Endometrial microvascular endothelial cells (primary cell): ENCODE measurements around the gene KLK4. TPM values are rescaled to one million over a fixed set of nuclear protein-coding genes. Genes with fewer than 3 reads are reported as not detected.
"Not testable (repeated sequence)": the region's sequence is repeated elsewhere in the genome, so short reads cannot be mapped to it uniquely, and the experiment has no call there.

Experiments
- in situ Hi-C: cut with HindIII; loops from 2 replicates; pipeline ENCODE4 v1.10.0; 2017; ENCODE audit warnings: low sequenced_read_pairs, low pct_unique_long_range_greater_than_20kb; ENCODE audit errors: inconsistent ontology term
- total RNA-seq: library from RNA; depleted of rRNA; stranded (reverse); fragments of >200 nt; gene quantifications from one replicate; pipeline ENCODE4 v1.2.3, GENCODE V29; 2015; ENCODE audit errors: inconsistent ontology term

Gene KLK4
- total RNA-seq, 1 donor from 2014 or later: not detected

- in situ Hi-C loops: no loop called here
Measured at GRCh38 chr19:50921426-50922316, 10.5 kb upstream of the KLK4 start.

DNA sequence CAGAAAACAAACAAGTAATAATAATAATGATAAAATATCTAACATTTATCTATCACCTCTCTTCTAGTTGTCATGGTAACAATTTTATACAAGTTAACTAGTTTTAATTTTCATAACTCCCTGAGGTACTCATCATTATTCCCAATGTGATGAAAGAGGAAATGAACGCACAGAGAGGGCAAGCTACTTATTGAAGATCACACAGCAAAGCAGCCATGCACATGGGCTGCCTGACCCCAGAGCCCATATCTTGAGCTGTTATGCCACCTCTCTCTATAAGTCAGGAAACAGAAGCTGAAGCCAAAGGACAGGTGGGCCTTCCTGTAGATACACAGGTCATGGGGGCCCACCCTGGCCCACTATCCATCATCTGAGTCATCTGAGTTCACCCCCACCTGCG, 4.9 kb upstream of the KLK4 start:
- in situ Hi-C loops: no loop called here

- in situ Hi-C loops: no loop called here
Measured at GRCh38 chr19:50912727-50913716, 1.8 kb upstream of the KLK4 start.

- in situ Hi-C loops: no loop called here
Measured at GRCh38 chr19:50912102-50912599, 956 bp upstream of the KLK4 start.

DNA sequence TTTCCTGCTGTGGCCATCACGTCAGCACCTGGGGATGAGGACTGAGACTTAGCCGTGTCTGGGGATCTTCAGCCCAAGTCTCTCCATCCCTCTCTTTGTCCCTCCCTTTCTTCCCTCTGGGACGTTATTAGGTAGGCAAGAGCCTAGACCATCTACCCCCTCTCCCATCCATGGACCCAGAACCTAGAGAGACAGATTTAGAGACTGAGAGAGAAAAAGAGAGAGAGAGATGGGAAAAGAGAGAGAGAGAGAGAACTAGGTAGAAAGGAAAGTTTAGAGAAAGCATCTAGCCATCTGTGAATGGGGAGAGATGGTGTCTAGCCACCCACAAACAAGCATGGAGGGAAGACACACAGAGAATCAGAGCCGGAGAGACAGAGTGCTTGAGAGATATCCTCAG, 473 bp downstream of the KLK4 start:
- in situ Hi-C loops: no loop called here

DNA sequence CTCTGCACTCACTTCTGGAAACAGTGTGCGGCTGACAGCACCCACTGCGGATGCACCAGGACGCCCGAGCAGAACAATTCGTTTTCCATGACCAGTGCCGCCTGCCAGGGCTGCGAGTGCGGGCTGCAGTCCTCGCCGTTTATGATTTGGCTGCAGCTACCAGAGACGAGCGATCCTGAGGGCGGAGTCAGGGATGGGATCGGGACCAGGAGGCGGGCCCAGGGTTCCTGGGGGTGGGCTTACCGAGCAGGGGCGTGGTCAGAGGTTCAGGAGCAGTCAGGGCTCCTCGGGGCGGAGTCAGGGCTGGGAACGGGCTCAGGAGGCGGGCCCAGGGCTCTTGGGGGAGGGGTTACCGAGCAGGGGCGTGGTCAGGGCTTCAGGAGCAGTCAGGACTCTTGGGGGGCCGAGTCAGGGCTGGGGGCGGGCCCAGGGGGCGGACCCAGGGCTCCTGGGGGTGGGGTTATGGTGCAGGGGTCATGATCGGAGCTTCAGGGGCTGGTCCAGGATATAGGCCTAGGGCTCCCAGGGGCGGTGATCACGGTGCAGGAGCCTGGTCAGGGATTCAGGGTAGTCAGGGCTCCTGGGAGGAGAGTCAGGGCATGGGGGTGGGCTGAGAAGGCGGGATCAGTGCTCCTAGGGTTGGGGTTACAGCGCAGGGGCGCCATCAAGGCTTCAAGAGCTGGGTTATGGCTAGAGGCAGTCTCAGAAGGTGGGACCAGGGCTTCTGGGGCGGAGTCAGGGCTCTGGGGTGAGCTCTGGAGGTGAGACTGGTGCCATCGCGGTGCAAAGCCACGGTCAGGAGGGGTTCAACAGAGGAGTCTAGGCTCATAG, 1.7 kb downstream of the KLK4 start:
- in situ Hi-C loops: no loop called here

DNA sequence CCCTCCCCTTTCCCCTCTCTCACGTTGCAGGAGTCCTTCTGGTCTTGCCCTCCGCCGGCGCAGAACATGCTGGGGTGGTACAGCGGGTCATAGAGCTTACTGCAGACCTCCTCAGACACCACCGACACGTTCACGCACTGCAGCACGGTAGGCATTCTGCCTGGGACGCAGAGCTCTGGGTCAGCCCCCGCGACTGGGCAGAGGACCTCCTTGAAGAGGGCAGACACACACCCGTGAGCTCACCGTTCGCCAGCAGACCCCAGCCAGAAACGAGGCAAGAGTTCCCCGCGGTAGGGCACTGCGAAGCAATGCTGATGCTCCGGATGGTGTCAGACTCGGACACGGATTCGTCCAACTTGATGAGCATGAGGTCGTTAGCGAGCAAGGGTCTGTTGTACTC, 2.9 kb downstream of the KLK4 start:
- in situ Hi-C loops: no loop called here

- in situ Hi-C loops: no loop called here
Measured at GRCh38 chr19:50906217-50906616, 5.0 kb downstream of the KLK4 start.

DNA sequence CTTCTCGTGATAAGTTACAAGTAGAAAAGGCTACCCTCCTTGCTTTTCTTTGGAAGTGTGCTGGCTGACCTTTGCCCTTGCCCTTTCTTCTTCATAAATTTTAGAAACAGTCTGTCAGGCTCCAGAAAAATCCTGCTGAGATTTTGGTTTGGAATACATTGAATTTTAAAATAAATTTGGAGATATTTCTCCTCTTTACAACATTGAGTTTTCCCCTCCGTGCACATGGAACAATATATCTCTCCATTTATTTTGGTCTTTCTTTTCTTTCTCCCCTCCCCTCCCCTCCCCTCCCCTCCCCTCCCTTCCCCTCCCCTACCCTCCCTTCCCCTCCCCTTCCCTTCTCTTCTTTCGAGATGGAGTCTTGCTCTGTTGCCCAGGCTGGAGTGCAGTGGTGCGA, 8.6 kb downstream of the KLK4 start:
- in situ Hi-C loops: no loop called here

DNA sequence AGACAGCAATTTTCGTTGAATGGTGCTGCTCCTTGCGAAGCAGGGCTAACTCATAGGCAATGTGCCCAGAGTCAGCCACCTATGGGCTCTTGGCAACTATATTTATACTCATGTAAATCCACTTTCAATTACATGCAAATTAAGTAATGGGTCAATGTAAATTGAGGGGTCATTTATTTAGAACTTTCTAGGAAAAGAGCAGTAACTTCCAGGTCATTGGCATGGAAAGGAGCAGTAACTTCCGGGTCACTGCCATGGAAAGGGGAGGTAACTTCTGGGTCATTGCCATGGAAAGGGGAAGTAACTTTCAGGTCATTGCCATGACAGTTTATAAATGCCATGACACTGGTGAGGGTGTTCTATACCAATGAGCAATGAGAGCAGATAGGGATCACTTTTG, 11.6 kb downstream of the KLK4 start:
- in situ Hi-C loops: no loop called here

- in situ Hi-C loops: no loop called here
Measured at GRCh38 chr19:50898018-50898417, 13.2 kb downstream of the KLK4 start.

DNA sequence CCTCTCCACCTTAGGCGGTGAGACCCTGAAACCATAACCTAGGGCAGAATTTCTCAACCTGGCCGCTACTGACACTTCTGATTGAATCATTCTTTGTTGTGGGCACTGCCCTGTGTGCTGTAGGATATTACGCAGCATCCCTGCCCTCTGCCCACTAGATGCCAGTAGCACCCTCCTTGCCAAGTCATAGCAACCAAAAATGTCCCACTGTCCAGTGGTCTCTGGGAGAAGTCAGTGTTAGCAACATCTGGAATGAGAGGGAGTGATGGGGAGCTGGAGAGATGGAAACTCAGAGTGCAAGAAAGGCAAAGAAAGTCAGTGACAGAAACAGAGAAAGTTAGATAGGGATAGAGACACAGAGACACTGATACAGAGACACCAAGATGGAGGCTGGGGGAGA, 13.6 kb downstream of the KLK4 start:
- in situ Hi-C loops: no loop called here

GRCh38 chr19:50897191-50897607, 14.0 kb downstream of the KLK4 start:
- in situ Hi-C loops: no loop called here

DNA sequence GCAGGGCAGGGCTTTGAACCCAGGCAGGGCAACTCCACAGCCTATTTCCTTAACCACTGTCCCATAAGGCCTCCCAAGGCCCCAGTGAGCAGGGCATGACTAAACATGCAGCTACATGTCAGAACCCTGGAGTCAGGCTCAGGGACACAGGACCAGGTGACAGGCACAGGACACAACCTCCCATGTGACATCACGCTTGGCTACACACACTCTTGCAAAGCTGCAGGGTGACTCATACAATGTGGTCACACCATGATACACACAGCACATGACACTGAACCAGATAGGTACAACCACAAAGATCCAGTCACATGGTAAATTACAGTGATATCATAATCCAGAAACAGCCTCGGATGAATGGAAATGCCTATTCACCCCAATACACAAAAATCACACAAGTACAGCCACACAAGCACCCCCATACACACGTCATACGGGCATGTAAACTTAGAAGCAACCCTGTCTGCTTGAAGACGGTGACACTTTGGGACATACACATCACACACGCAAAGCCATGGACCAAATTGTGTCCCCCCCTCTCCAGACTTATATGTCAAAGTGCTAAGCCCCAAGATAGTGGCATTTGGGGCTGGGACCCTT, 14.5 kb downstream of the KLK4 start:
- in situ Hi-C loops: no loop called here

DNA sequence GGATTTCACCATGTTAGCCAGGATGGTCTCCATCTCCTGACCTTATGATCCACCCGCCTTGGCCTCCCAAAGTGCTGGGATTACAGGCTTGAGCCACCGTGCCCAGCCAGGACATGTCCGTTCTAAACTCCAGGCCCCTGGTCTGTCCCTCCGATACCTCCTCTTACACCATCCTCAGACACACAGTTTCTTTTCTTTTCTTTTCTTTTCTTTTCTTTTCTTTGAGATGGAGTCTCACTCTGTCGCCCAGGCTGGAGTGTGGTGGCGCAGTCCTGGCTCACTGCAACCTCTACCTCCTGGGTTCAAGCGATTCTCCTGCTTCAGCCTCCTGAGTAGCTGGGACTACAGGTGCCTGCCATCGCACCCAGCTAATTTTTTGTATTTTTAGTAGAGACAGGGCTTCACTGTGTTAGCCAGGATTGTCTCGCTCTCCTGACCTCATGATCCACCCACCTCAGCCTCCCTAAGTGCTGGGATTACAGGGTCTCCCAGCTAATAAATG, 15.1 kb downstream of the KLK4 start:
- in situ Hi-C loops: not testable (repeated sequence)

GRCh38 chr19:50894478-50895356, 16.5 kb downstream of the KLK4 start:
- in situ Hi-C loops: no loop called here

DNA sequence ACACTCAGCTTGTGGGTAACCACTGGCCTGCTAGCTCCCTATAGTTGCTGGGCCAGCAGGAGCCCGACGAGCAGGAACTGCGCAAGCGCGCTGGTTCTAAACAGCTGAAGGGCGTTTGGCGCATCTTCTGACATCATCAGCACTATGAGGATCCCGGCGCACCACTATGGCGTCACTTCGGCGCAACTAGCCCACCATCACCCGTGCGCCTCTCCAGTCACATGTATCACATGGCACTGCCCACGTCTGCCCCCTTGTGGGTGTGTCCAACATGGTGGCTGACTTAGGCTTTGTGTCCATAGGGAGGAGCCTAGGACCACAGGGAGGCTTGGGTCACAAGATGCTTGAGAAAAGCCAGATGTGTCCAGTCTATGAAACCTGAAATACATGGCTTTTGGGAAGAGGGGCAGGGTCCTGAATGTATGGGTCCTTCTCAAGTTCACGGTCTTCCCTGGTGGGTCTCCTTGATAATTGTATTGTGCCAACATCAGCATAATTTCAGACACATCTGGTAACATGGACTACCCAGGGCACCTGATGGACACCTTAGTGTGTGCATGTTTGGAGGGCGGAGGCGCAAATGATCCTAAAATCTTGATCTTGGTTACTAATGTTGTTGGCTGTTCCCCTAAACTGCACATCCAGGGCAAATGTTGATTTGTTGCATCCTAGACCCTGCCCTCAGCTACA, 18.0 kb downstream of the KLK4 start:
- in situ Hi-C loops: no loop called here
